GM19238 (cell line): ENCODE data around the gene PIP5K1B.

Experiments
- DNase-seq: peaks from one replicate; pipeline ENCODE4 v3.0.0; 2011; ENCODE audit warnings: low spot score; ENCODE audit not compliant: insufficient read length

Gene PIP5K1B

GRCh38 chr9:68951879-68952659, 247.0 kb downstream of the PIP5K1B start:
- DNase-seq = no peak

- DNase-seq = no peak
Observed at GRCh38 chr9:68953771-68954170, 248.7 kb downstream of the PIP5K1B start.

- no peak for DNase-seq
Observed at GRCh38 chr9:68955330-68955729, 250.3 kb downstream of the PIP5K1B start.

GRCh38 chr9:68957479-68957878, 252.4 kb downstream of the PIP5K1B start:
- DNase-seq = no peak

GRCh38 chr9:68961587-68961986, 256.5 kb downstream of the PIP5K1B start:
- no peak for DNase-seq

GRCh38 chr9:68963416-68963815, 258.4 kb downstream of the PIP5K1B start:
- no peak for DNase-seq

- DNase-seq = no peak
Observed at GRCh38 chr9:68964102-68964541, 259.1 kb downstream of the PIP5K1B start.

GRCh38 chr9:68964765-68965164, 259.7 kb downstream of the PIP5K1B start:
- no peak for DNase-seq

- DNase-seq = no peak
Observed at GRCh38 chr9:68966496-68966944, 261.5 kb downstream of the PIP5K1B start.

- no peak for DNase-seq
Observed at GRCh38 chr9:68967800-68968199, 262.8 kb downstream of the PIP5K1B start.

GRCh38 chr9:68969538-68969937, 264.5 kb downstream of the PIP5K1B start:
- DNase-seq = no peak

GRCh38 chr9:68970151-68970550, 265.1 kb downstream of the PIP5K1B start:
- no peak for DNase-seq

GRCh38 chr9:68973619-68974018, 268.6 kb downstream of the PIP5K1B start:
- DNase-seq = no peak

- no peak for DNase-seq
Observed at GRCh38 chr9:68974431-68974830, 269.4 kb downstream of the PIP5K1B start.

GRCh38 chr9:68974901-68975300, 269.9 kb downstream of the PIP5K1B start:
- no peak for DNase-seq

GRCh38 chr9:68975365-68976043, 270.5 kb downstream of the PIP5K1B start:
- DNase-seq = no peak

- DNase-seq = no peak
Observed at GRCh38 chr9:68978066-68978465, 273.0 kb downstream of the PIP5K1B start.

- DNase-seq = no peak
Observed at GRCh38 chr9:68978501-68978900, 273.5 kb downstream of the PIP5K1B start.

GRCh38 chr9:68979538-68980314, 274.7 kb downstream of the PIP5K1B start:
- DNase-seq = no peak

- no peak for DNase-seq
Observed at GRCh38 chr9:68980341-68980914, 275.4 kb downstream of the PIP5K1B start.

- no peak for DNase-seq
Observed at GRCh38 chr9:68981789-68982188, 276.7 kb downstream of the PIP5K1B start.

GRCh38 chr9:68983008-68983411, 278.0 kb downstream of the PIP5K1B start:
- DNase-seq = no peak
